HEK293 (cell line): ENCODE results near the gene NUP58.

Source experiments
- CTCF ChIA-PET: fragments of 350-600 bp; formaldehyde crosslinking; extraction: SDS; loops from one replicate; lab custom pipeline; 2021; ENCODE audit warnings: antibody characterized with exemption; lab: Yijun Ruan, JAX
- POLR2A ChIA-PET: fragments of 300-600 bp; formaldehyde crosslinking; extraction: SDS; loops from one replicate; lab custom pipeline; 2020; ENCODE audit warnings: antibody characterized with exemption, inconsistent platforms; lab: Yijun Ruan, JAX
- H3K27ac ChIP-seq: fragments of 200-500 bp; sonication (Bioruptor generic); 2 replicates; pipeline ENCODE4 v1.5.1; 2014; ENCODE audit warnings: low read depth, low read length, control low read depth, inconsistent platforms; ENCODE audit errors: extremely low read depth
- H3K36me3 ChIP-seq, 2 experiments: fragments of 200-500 bp in 1 of 2; sonication (Bioruptor generic) in 1 of 2; 1 replicate in 1 of 2; 2 replicates in 1 of 2; pipeline ENCODE4 v1.5.1; 2014 to 2017; ENCODE audit warnings: inconsistent platforms in 2 of 2, low read length in 2 of 2; ENCODE audit not compliant: control insufficient read depth in 2 of 2, insufficient read depth in 1 of 2
- H3K4me1 ChIP-seq: fragments of 200-500 bp; sonication (Bioruptor generic); 2 replicates; pipeline ENCODE4 v1.5.1; 2014; ENCODE audit warnings: mild to moderate bottlenecking, low read length, inconsistent platforms; ENCODE audit not compliant: control insufficient read depth, insufficient read depth
- H3K4me3 ChIP-seq: 2 replicates; pipeline ENCODE4 v1.5.1; 2011; ENCODE audit warnings: low read depth, mild to moderate bottlenecking, control low read depth, low read length, moderate library complexity
- H3K9me3 ChIP-seq: fragments of 200-500 bp; sonication (Bioruptor generic); 2 replicates; pipeline ENCODE4 v1.5.1; 2014; ENCODE audit warnings: low read depth, low read length, inconsistent platforms; ENCODE audit not compliant: control insufficient read depth, insufficient read depth
- TRIM28 ChIP-seq: IDR thresholded peaks from 2 replicates; pipeline ENCODE4 v1.6.1; 2011; ENCODE audit warnings: low read length, control low read depth, borderline replicate concordance
- ZNF426 ChIP-seq: fragments of 450-650 bp; formaldehyde crosslinking; IDR thresholded peaks from 2 replicates; pipeline ENCODE4 v1.5.1; 2017; ENCODE audit warnings: missing biosample characterization, missing genetic modification characterization, mild to moderate bottlenecking, inconsistent platforms, moderate library complexity
- ZNF670 ChIP-seq: fragments of 450-650 bp; formaldehyde crosslinking; IDR thresholded peaks from 2 replicates; pipeline ENCODE4 v1.5.1; 2016; ENCODE audit warnings: missing biosample characterization, missing genetic modification characterization, low read depth
- TF ChIP-seq, protein P1 (sequence below): fragments of 450-650 bp; formaldehyde crosslinking; IDR thresholded peaks from 2 replicates; pipeline ENCODE4 v1.5.1; 2016; ENCODE audit warnings: missing biosample characterization, missing genetic modification characterization
- TF ChIP-seq, protein P2 (sequence below): fragments of 450-650 bp; formaldehyde crosslinking; IDR thresholded peaks from 2 replicates; pipeline ENCODE4 v1.5.1; 2017; ENCODE audit warnings: missing biosample characterization, missing genetic modification characterization
- TF ChIP-seq, protein P3 (sequence below): fragments of 450-650 bp; formaldehyde crosslinking; conservative IDR thresholded peaks from 2 replicates; pipeline ENCODE4 v1.5.1; 2016; ENCODE audit warnings: low read depth, missing biosample characterization, missing genetic modification characterization
- TF ChIP-seq, protein P4 (sequence below): fragments of 450-650 bp; formaldehyde crosslinking; IDR thresholded peaks from 2 replicates; pipeline ENCODE4 v1.5.1; 2016; ENCODE audit warnings: missing biosample characterization, missing genetic modification characterization
- TF ChIP-seq, protein P5 (sequence below): fragments of 450-650 bp; formaldehyde crosslinking; IDR thresholded peaks from 2 replicates; pipeline ENCODE4 v1.5.1; 2016; ENCODE audit warnings: missing biosample characterization, missing genetic modification characterization

Gene NUP58

DNA sequence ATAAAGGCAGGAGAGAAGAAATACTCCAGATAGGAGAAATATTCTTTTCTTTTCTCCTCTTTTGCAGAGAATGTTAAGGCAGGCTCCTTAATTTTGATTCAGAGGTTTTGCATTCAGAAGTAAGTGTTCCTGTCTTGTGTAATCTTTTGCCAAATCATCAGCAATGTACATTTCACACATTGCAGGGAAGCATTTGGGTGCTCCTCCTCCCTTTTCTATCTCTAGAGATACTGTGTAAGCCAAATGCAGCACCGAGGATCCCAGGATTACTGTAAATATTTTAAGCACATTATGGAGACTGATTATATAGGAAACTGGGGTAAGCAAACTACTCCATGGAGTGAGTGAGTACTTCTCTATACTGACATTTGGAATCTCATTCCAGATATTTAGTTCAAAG lies 77.6 kb downstream of the NUP58 start:
- CTCF ChIA-PET, result interaction anchor here (0.6 to 1.4 kb wide), 2 partner anchors 132 to 294 kb away, joined by 3 to 6 read pairs; no protein-coding TSS in a partner anchor
- no peaks in the 10 kb centered on the region for H3K4me1 ChIP-seq
- H3K4me3 ChIP-seq, result no peak overlapping the region
- H3K27ac ChIP-seq, result no peak overlapping the region
- TF ChIP-seq, protein P1, sequence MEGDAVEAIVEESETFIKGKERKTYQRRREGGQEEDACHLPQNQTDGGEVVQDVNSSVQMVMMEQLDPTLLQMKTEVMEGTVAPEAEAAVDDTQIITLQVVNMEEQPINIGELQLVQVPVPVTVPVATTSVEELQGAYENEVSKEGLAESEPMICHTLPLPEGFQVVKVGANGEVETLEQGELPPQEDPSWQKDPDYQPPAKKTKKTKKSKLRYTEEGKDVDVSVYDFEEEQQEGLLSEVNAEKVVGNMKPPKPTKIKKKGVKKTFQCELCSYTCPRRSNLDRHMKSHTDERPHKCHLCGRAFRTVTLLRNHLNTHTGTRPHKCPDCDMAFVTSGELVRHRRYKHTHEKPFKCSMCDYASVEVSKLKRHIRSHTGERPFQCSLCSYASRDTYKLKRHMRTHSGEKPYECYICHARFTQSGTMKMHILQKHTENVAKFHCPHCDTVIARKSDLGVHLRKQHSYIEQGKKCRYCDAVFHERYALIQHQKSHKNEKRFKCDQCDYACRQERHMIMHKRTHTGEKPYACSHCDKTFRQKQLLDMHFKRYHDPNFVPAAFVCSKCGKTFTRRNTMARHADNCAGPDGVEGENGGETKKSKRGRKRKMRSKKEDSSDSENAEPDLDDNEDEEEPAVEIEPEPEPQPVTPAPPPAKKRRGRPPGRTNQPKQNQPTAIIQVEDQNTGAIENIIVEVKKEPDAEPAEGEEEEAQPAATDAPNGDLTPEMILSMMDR (tag by site-specific recombination), result no peak
- no peak for TF ChIP-seq ZNF426 (tag by site-specific recombination)
- TF ChIP-seq, protein P2, sequence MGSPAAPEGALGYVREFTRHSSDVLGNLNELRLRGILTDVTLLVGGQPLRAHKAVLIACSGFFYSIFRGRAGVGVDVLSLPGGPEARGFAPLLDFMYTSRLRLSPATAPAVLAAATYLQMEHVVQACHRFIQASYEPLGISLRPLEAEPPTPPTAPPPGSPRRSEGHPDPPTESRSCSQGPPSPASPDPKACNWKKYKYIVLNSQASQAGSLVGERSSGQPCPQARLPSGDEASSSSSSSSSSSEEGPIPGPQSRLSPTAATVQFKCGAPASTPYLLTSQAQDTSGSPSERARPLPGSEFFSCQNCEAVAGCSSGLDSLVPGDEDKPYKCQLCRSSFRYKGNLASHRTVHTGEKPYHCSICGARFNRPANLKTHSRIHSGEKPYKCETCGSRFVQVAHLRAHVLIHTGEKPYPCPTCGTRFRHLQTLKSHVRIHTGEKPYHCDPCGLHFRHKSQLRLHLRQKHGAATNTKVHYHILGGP (tag by site-specific recombination), result no peak
- no peaks in the 10 kb centered on the region for H3K9me3 ChIP-seq
- H3K36me3 ChIP-seq, result no peaks in the 10 kb centered on the region
- POLR2A ChIA-PET, result no interaction called here

DNA sequence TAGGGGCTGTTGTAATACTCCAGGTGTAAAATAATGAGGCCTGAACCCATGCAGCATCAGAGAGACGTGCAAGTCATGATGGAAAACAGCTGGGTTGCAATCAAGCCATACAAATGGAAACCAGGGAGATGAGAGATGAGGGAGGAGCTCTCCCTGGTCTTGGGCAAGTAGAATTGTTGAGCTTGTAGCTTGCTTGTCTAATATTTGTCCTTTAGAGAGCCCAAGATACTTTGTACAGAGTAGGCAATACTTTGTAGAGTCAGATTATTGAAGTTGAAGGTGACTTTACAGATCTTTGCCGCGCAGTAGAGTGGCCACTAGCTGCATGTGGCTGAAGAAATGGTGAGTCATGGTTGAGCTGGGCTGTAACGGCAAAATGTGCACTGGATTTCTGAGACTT lies 78.7 kb downstream of the NUP58 start:
- POLR2A ChIA-PET, result no interaction called here
- no peaks in the 10 kb centered on the region for H3K4me1 ChIP-seq
- no peak overlapping the region for H3K4me3 ChIP-seq
- TF ChIP-seq ZNF670 (tag by site-specific recombination), result no peak
- TF ChIP-seq, protein P3, sequence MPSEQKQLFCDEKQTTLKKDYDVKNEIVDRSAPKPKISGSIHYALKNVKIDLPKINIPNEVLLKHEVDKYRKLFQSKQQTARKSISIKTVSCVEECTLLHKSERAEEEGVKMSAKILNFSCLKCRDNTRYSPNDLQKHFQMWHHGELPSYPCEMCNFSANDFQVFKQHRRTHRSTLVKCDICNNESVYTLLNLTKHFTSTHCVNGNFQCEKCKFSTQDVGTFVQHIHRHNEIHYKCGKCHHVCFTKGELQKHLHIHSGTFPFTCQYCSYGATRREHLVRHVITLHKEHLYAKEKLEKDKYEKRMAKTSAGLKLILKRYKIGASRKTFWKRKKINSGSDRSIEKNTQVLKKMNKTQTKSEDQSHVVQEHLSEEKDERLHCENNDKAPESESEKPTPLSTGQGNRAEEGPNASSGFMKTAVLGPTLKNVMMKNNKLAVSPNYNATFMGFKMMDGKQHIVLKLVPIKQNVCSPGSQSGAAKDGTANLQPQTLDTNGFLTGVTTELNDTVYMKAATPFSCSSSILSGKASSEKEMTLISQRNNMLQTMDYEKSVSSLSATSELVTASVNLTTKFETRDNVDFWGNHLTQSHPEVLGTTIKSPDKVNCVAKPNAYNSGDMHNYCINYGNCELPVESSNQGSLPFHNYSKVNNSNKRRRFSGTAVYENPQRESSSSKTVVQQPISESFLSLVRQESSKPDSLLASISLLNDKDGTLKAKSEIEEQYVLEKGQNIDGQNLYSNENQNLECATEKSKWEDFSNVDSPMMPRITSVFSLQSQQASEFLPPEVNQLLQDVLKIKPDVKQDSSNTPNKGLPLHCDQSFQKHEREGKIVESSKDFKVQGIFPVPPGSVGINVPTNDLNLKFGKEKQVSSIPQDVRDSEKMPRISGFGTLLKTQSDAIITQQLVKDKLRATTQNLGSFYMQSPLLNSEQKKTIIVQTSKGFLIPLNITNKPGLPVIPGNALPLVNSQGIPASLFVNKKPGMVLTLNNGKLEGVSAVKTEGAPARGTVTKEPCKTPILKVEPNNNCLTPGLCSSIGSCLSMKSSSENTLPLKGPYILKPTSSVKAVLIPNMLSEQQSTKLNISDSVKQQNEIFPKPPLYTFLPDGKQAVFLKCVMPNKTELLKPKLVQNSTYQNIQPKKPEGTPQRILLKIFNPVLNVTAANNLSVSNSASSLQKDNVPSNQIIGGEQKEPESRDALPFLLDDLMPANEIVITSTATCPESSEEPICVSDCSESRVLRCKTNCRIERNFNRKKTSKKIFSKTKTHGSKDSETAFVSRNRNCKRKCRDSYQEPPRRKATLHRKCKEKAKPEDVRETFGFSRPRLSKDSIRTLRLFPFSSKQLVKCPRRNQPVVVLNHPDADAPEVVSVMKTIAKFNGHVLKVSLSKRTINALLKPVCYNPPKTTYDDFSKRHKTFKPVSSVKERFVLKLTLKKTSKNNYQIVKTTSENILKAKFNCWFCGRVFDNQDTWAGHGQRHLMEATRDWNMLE (tag by site-specific recombination), result no peak
- TF ChIP-seq, protein P4, sequence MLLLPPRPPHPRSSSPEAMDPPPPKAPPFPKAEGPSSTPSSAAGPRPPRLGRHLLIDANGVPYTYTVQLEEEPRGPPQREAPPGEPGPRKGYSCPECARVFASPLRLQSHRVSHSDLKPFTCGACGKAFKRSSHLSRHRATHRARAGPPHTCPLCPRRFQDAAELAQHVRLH (tag by site-specific recombination), result no peak
- H3K36me3 ChIP-seq, result no peaks in the 10 kb centered on the region
- no peak overlapping the region for H3K27ac ChIP-seq
- CTCF ChIA-PET, result interaction anchor here (0.7 to 1.4 kb wide), 2 partner anchors 34 to 295 kb away, joined by 3 to 6 read pairs; no protein-coding TSS in a partner anchor
- no peaks in the 10 kb centered on the region for H3K9me3 ChIP-seq

DNA sequence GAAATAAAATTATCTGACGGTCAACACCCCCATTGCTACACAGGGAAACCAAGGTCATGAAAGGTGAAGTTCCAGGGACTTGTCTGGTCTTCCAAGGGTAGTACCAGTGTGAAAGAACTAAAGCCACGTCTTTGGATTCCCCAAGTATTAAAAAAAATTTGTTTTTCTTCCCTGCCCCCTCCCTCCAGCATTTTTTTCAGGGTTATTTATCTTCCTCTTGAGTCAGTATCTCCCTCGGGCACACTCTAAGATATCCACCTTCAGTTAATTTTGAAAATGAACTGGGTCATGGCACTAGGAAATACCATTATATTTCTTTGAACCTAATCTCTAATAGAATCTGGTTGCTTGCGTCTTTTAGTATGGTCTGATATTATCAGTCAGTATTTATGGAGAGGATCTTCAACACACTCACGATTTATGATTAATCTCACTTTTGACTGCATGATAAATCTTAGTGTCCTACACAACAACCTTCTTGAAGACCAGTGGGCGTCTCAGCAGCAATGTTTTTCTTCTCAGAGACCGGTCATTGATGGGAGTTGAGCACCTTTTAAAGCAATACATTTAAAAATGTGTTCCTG lies 79.4 kb downstream of the NUP58 start:
- POLR2A ChIA-PET, result no interaction called here
- CTCF ChIA-PET, result interaction anchor here (1.4 kb wide), 1 partner anchor 296 kb away, joined by 6 read pairs; no protein-coding TSS in a partner anchor
- H3K9me3 ChIP-seq, result no peaks in the 10 kb centered on the region
- no peaks in the 10 kb centered on the region for H3K4me1 ChIP-seq
- TF ChIP-seq, protein P5, sequence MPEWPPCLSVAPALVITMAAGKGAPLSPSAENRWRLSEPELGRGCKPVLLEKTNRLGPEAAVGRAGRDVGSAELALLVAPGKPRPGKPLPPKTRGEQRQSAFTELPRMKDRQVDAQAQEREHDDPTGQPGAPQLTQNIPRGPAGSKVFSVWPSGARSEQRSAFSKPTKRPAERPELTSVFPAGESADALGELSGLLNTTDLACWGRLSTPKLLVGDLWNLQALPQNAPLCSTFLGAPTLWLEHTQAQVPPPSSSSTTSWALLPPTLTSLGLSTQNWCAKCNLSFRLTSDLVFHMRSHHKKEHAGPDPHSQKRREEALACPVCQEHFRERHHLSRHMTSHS (tag by site-specific recombination), result no peak
- TF ChIP-seq TRIM28, result no peak
- H3K36me3 ChIP-seq, result no peaks in the 10 kb centered on the region
- H3K4me3 ChIP-seq, result no peak overlapping the region
- H3K27ac ChIP-seq, result no peak overlapping the region
